HepG2 (cell line): ENCODE results near the gene ZKSCAN1. TPM values are rescaled to one million over a fixed set of nuclear protein-coding genes. Genes with fewer than 3 reads are reported as not detected.

Experiments
- HNRNPUL1 ChIP-seq: fragments of 200-400 bp; formaldehyde crosslinking; IDR thresholded peaks from 2 replicates; pipeline ENCODE4 v1.6.1; 2017; ENCODE audit warnings: low read depth, mild to moderate bottlenecking, low read length, moderate library complexity
- JUNB ChIP-seq: sonication (generic); formaldehyde crosslinking; IDR thresholded peaks from 2 replicates; pipeline ENCODE4 v1.8.0; 2022; ENCODE audit warnings: missing genetic modification reagents, mild to moderate bottlenecking, borderline replicate concordance
- NFKB2 ChIP-seq: sonication (generic); formaldehyde crosslinking; IDR thresholded peaks from 2 replicates; pipeline ENCODE4 v1.4.0; 2020; ENCODE audit warnings: missing genetic modification reagents, borderline replicate concordance
- PCBP2 ChIP-seq: fragments of 200-400 bp; formaldehyde crosslinking; optimal IDR thresholded peaks from 2 replicates; pipeline ENCODE3; 2018; ENCODE audit warnings: low read length, low read depth; ENCODE audit not compliant: poor library complexity, severe bottlenecking
- RBM39 ChIP-seq: fragments of 200-400 bp; formaldehyde crosslinking; IDR thresholded peaks from one replicate; pipeline ENCODE4 v1.6.1; 2018; ENCODE audit warnings: antibody characterized with exemption, mild to moderate bottlenecking, low read depth, low read length; ENCODE audit not compliant: poor library complexity, severe bottlenecking
- RXRB ChIP-seq: IDR thresholded peaks from 2 replicates; pipeline ENCODE4 v1.6.1; 2016; ENCODE audit warnings: borderline replicate concordance, missing genetic modification reagents, missing compliant biosample characterization
- SMC3 ChIP-seq: IDR thresholded peaks from 2 replicates; pipeline ENCODE4 v1.6.1; 2011; ENCODE audit warnings: low read length, improper control_type of control experiment
- ZFP1 ChIP-seq: IDR thresholded peaks from 2 replicates; pipeline ENCODE4 v1.6.1; 2016
- ZFP90 ChIP-seq: sonication (generic); formaldehyde crosslinking; IDR thresholded peaks from 2 replicates; pipeline ENCODE4 v1.8.0; 2022; ENCODE audit warnings: missing genetic modification reagents, mild to moderate bottlenecking, inconsistent platforms, borderline replicate concordance
- ZNF292 ChIP-seq: sonication (generic); formaldehyde crosslinking; IDR thresholded peaks from 2 replicates; pipeline ENCODE4 v1.8.1; 2022; ENCODE audit warnings: mild to moderate bottlenecking, low read depth, missing genetic modification reagents, borderline replicate concordance
- ZNF350 ChIP-seq: sonication (generic); formaldehyde crosslinking; IDR thresholded peaks from 2 replicates; pipeline ENCODE4 v1.4.0; 2020; ENCODE audit warnings: mild to moderate bottlenecking, low read depth, missing genetic modification reagents, borderline replicate concordance
- ZNF451 ChIP-seq: sonication (generic); formaldehyde crosslinking; IDR thresholded peaks from 2 replicates; pipeline ENCODE4 v1.5.0; 2020; ENCODE audit warnings: mild to moderate bottlenecking, missing genetic modification reagents
- polyA plus RNA-seq, 8 experiments: library from polyadenylated mRNA; depleted of rRNA in 3 of 8; stranded (reverse) in 7 of 8; unstranded in 1 of 8; fragments of >200 nt; fragmentation: Illumina TruSeq in 4 of 8; extraction: Trizol in 4 of 8; gene quantifications; 2 replicates each; pipeline versions ENCODE4 v1.2.1 to v1.2.3, GENCODE V29; 2011 to 2016; ENCODE audit warnings: low read depth in 4 of 8, missing spikeins in 1 of 8, mixed read lengths in 1 of 8; ENCODE audit not compliant: insufficient read depth in 1 of 8
- total RNA-seq, 5 experiments: library from RNA; depleted of rRNA; stranded (reverse); fragments of >200 nt; fragmentation: Illumina TruSeq; extraction: Trizol; gene quantifications; 2 replicates each; pipeline ENCODE4 v1.2.3, GENCODE V29; 2016; ENCODE audit warnings: low read depth in 1 of 5
- TF ChIP-seq, protein P1 (sequence below): sonication (generic); formaldehyde crosslinking; IDR thresholded peaks from 2 replicates; pipeline ENCODE4 v1.4.0; 2020; ENCODE audit warnings: mild to moderate bottlenecking, missing genetic modification reagents, borderline replicate concordance
- TF ChIP-seq, protein P2 (sequence below): sonication (generic); formaldehyde crosslinking; IDR thresholded peaks from 2 replicates; pipeline ENCODE4 v1.4.0; 2020; ENCODE audit warnings: missing genetic modification reagents
- TF ChIP-seq, protein P3 (sequence below): sonication (generic); formaldehyde crosslinking; IDR thresholded peaks from 2 replicates; pipeline ENCODE4 v1.5.0; 2020; ENCODE audit warnings: missing genetic modification reagents, mild to moderate bottlenecking, borderline replicate concordance

The ZKSCAN1 gene
- total and polyA plus RNA-seq, 2 of the 13 experiments (the other 11 are each of a cell fraction or from before 2014, with no cell fraction given), result 46.4 to 60.6 TPM

- TF ChIP-seq, protein P1, sequence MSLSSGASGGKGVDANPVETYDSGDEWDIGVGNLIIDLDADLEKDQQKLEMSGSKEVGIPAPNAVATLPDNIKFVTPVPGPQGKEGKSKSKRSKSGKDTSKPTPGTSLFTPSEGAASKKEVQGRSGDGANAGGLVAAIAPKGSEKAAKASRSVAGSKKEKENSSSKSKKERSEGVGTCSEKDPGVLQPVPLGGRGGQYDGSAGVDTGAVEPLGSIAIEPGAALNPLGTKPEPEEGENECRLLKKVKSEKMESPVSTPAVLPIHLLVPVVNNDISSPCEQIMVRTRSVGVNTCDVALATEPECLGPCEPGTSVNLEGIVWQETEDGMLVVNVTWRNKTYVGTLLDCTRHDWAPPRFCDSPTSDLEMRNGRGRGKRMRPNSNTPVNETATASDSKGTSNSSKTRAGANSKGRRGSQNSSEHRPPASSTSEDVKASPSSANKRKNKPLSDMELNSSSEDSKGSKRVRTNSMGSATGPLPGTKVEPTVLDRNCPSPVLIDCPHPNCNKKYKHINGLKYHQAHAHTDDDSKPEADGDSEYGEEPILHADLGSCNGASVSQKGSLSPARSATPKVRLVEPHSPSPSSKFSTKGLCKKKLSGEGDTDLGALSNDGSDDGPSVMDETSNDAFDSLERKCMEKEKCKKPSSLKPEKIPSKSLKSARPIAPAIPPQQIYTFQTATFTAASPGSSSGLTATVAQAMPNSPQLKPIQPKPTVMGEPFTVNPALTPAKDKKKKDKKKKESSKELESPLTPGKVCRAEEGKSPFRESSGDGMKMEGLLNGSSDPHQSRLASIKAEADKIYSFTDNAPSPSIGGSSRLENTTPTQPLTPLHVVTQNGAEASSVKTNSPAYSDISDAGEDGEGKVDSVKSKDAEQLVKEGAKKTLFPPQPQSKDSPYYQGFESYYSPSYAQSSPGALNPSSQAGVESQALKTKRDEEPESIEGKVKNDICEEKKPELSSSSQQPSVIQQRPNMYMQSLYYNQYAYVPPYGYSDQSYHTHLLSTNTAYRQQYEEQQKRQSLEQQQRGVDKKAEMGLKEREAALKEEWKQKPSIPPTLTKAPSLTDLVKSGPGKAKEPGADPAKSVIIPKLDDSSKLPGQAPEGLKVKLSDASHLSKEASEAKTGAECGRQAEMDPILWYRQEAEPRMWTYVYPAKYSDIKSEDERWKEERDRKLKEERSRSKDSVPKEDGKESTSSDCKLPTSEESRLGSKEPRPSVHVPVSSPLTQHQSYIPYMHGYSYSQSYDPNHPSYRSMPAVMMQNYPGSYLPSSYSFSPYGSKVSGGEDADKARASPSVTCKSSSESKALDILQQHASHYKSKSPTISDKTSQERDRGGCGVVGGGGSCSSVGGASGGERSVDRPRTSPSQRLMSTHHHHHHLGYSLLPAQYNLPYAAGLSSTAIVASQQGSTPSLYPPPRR (CRISPR knock-in tag), result peak; percentile 71; the same call in 1 of the 2 replicates
- TF ChIP-seq JUNB (CRISPR knock-in tag) (no peak), ZNF451 (no peak), ZFP1 (CRISPR knock-in tag) (peak; percentile 27; the same call in 1 of the 2 replicates), ZFP90 (CRISPR knock-in tag) (no peak), NFKB2 (CRISPR knock-in tag) (0 out of 2 replicates have a peak, but pooled peaks have one; percentile 6), SMC3 (no peak), PCBP2 (no peak), RXRB (CRISPR knock-in tag) (peak; percentile 70), ZNF292 (CRISPR knock-in tag) (peak; percentile 44; the same call in 1 of the 2 replicates), RBM39 (no peak), ZNF350 (CRISPR knock-in tag) (peak; percentile 61; the same call in 1 of the 2 replicates), HNRNPUL1 (no peak)
- TF ChIP-seq, protein P2, sequence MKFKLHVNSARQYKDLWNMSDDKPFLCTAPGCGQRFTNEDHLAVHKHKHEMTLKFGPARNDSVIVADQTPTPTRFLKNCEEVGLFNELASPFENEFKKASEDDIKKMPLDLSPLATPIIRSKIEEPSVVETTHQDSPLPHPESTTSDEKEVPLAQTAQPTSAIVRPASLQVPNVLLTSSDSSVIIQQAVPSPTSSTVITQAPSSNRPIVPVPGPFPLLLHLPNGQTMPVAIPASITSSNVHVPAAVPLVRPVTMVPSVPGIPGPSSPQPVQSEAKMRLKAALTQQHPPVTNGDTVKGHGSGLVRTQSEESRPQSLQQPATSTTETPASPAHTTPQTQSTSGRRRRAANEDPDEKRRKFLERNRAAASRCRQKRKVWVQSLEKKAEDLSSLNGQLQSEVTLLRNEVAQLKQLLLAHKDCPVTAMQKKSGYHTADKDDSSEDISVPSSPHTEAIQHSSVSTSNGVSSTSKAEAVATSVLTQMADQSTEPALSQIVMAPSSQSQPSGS (CRISPR knock-in tag), result no peak
- TF ChIP-seq, protein P3, sequence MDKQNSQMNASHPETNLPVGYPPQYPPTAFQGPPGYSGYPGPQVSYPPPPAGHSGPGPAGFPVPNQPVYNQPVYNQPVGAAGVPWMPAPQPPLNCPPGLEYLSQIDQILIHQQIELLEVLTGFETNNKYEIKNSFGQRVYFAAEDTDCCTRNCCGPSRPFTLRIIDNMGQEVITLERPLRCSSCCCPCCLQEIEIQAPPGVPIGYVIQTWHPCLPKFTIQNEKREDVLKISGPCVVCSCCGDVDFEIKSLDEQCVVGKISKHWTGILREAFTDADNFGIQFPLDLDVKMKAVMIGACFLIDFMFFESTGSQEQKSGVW (CRISPR knock-in tag), result no peak
These were observed 63.7 kb downstream of the ZKSCAN1 start (continued) for GRCh38 chr7:100079024-100079560.
